Keratinocyte (primary cell): ENCODE measurements around the gene KIF21B. TPM values are rescaled to one million over a fixed set of nuclear protein-coding genes. Genes with fewer than 3 reads are reported as not detected.

Source experiments
- DNase-seq: peaks from one replicate; pipeline ENCODE4 v3.0.0-alpha.2; 2011; ENCODE audit warnings: low read depth, missing footprints, low spot score
- FAIRE-seq: peaks from 2 replicates; lab custom pipeline; 2011; peaks lifted over from hg19 to GRCh38; lab: Jason Lieb, UNC
- H2AFZ ChIP-seq: 2 replicates; pipeline ENCODE4 v1.6.0; 2012; ENCODE audit warnings: low read length, control low read depth, inconsistent platforms; ENCODE audit not compliant: control insufficient read depth
- H3K27ac ChIP-seq: 2 replicates; pipeline ENCODE4 v1.5.1; 2011; ENCODE audit warnings: low read length; ENCODE audit not compliant: control insufficient read depth, insufficient read depth
- H3K27me3 ChIP-seq: 3 replicates; pipeline ENCODE4 v1.6.0; 2011; ENCODE audit warnings: low read length; ENCODE audit not compliant: control insufficient read depth, insufficient read depth; ENCODE audit errors: extremely low read depth
- H3K36me3 ChIP-seq, 2 experiments: 2 replicates in 1 of 2; 3 replicates in 1 of 2; pipeline ENCODE4 v1.5.1; 2011; ENCODE audit warnings: low read length in 2 of 2, mild to moderate bottlenecking in 1 of 2; ENCODE audit not compliant: control insufficient read depth in 2 of 2, insufficient read depth in 2 of 2; ENCODE audit errors: extremely low read depth in 1 of 2
- H3K4me1 ChIP-seq: 3 replicates; pipeline ENCODE4 v1.5.1; 2011; ENCODE audit warnings: low read length; ENCODE audit not compliant: control insufficient read depth, insufficient read depth; ENCODE audit errors: extremely low read depth
- H3K4me2 ChIP-seq: 3 replicates; pipeline ENCODE4 v1.6.0; 2011; ENCODE audit warnings: low read depth, low read length; ENCODE audit not compliant: control insufficient read depth, insufficient read depth; ENCODE audit errors: extremely low read depth
- H3K4me3 ChIP-seq, 3 experiments: fragments of 200-600 bp in 1 of 3; sonication (generic) in 1 of 3; 2 replicates in 2 of 3; 3 replicates in 1 of 3; pipeline ENCODE4 v1.5.1; 2011 to 2016; ENCODE audit warnings: low read length in 3 of 3, mild to moderate bottlenecking in 3 of 3, control low read depth in 2 of 3, inconsistent platforms in 1 of 3, low read depth in 1 of 3, mixed read lengths in 1 of 3, mixed run types in 1 of 3, moderate library complexity in 1 of 3; ENCODE audit not compliant: control insufficient read depth in 2 of 3, insufficient read depth in 2 of 3; ENCODE audit errors: extremely low read depth in 1 of 3
- H3K79me2 ChIP-seq: 2 replicates; pipeline ENCODE4 v1.6.0; 2012; ENCODE audit warnings: low read length; ENCODE audit not compliant: control insufficient read depth, insufficient read depth
- H3K9ac ChIP-seq: 3 replicates; pipeline ENCODE4 v1.6.0; 2011; ENCODE audit warnings: low read length; ENCODE audit not compliant: control insufficient read depth, insufficient read depth; ENCODE audit errors: extremely low read depth
- H3K9me1 ChIP-seq: 3 replicates; pipeline ENCODE4 v1.6.0; 2011; ENCODE audit warnings: low read length; ENCODE audit not compliant: control insufficient read depth, insufficient read depth; ENCODE audit errors: extremely low read depth
- H3K9me3 ChIP-seq: 2 replicates; pipeline ENCODE4 v1.5.1; 2012; ENCODE audit warnings: low read depth, low read length; ENCODE audit not compliant: control insufficient read depth
- H4K20me1 ChIP-seq: 3 replicates; pipeline ENCODE4 v1.6.0; 2011; ENCODE audit warnings: low read length; ENCODE audit not compliant: control insufficient read depth, insufficient read depth; ENCODE audit errors: extremely low read depth
- CTCF ChIP-seq, 3 experiments: IDR thresholded peaks in 1 of 3; conservative IDR thresholded peaks in 1 of 3; optimal IDR thresholded peaks in 1 of 3; 2 replicates in 2 of 3; 3 replicates in 1 of 3; pipeline versions ENCODE3 to v1.5.1; 2011; ENCODE audit warnings: low read length in 3 of 3, mild to moderate bottlenecking in 3 of 3, moderate library complexity in 2 of 3, control low read depth in 1 of 3, inconsistent platforms in 1 of 3; ENCODE audit not compliant: insufficient read depth in 2 of 3; ENCODE audit errors: extremely low read depth in 1 of 3
- EZH2 ChIP-seq: IDR thresholded peaks from one replicate; pipeline ENCODE4 v1.6.1; 2012; ENCODE audit warnings: inconsistent platforms, mild to moderate bottlenecking, low read length, moderate library complexity
- dilution Hi-C: fragments of 300-500 bp; cut with MboI; formaldehyde crosslinking; loops from one replicate; pipeline ENCODE4 v1.7.0; 2020; ENCODE audit warnings: low sequenced_read_pairs; ENCODE audit not compliant: extremely low pct_ligation_motif_present
- polyA plus RNA-seq, 5 experiments: library from polyadenylated mRNA; depleted of rRNA in 3 of 5; stranded (reverse) in 3 of 5; stranded (forward) in 1 of 5; unstranded in 1 of 5; fragments of >200 nt; gene quantifications; 1 replicate in 1 of 5; 2 replicates in 3 of 5; 3 replicates in 1 of 5; pipeline versions ENCODE4 v1.2.1 to v1.2.3, GENCODE V29; 2011 to 2012; ENCODE audit warnings: missing spikeins in 2 of 5, low read depth in 1 of 5, low replicate concordance in 1 of 5

KIF21B gene
- polyA plus RNA-seq, 1 donor (not counting 4 experiments of a cell fraction or from before 2014, with no cell fraction given): 0.17 TPM

DNA sequence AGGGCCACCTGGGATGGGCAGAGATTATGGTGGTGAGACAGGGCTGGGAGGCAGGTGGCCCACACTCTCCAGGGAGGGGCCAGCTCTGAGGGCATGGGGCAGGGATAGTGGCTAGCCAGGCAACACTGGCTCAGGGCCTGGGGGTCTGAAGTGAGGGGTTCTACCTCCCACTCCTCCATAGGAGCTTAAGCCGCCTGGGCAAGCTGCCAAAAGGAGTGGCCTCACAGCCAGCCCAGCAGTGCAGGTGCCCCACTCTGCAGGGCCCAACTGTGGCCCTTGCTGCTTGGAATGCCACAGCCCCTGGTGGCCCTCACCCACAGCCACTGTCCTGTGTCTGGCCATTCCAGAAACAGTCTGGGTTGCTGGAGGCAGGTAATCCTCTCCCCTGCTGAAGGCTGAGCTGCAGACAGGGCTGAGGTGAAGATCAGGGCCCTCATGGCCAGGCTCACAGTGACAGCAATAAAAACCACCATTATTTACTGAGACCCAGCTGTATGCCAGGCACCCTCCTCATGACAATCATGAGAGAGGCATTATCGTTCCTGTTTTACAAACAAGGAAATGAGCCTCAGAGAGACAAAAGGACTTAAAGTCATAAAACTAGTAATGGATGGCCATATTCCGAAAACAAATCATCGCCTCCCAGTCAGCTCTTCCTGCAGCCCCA, 31.0 kb downstream of the KIF21B start:
- dilution Hi-C loops: no loop called here
- no peaks in the 10 kb centered on the region for H3K9me3 ChIP-seq
- no peak overlapping the region for H3K9ac ChIP-seq

DNA sequence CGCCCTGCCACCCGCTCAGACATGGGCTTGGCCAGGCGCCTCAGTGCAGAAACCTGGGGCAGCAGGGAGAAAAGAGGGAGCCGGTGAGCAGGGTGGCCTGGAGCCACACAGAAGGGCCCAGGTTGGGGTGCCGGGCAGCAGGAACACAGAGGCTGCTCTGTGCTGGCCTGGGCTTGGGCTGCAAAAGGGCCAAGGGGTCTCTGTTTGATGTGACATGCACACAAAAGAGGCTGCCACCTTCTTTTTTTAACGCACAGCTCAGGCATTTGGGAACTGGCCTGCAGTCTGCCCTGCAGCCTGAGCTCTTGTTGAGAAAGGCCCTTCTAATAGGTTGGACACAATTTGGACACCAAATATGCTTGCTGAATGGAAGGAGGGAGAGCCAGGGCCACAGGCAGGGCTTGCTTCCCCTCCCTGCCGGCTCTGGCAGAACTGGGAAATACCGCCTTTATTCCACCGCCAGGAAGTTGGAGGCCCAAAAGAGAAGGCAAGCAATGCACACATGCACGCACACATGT, 32.4 kb downstream of the KIF21B start:
- H3K27ac ChIP-seq: no peak overlapping the region
- FAIRE-seq: no peak
- H3K4me2 ChIP-seq: no peak overlapping the region
- no peak overlapping the region for H3K4me3 ChIP-seq
- H3K79me2 ChIP-seq: no peaks in the 10 kb centered on the region
- dilution Hi-C loops: no loop called here
- no peaks in the 10 kb centered on the region for H3K9me3 ChIP-seq
- TF ChIP-seq EZH2 (no peak), CTCF (optimal IDR thresholded peaks at IDR 0.05 in 1 of 3, IDR thresholded peaks at IDR 0.05 in 1 of 3, conservative IDR thresholded peaks at IDR 0.05 in 1 of 3; ENCODE audit: extremely low read depth in 1 of 3, insufficient read depth in 2 of 3, low read length in 3 of 3) (no peak)
- H3K9me1 ChIP-seq: no peaks in the 10 kb centered on the region
- H3K36me3 ChIP-seq: no peaks in the 10 kb centered on the region
- no peaks in the 10 kb centered on the region for H3K27me3 ChIP-seq
- no peaks in the 10 kb centered on the region for H4K20me1 ChIP-seq
- no peak for DNase-seq
- no peaks in the 10 kb centered on the region for H3K4me1 ChIP-seq
- H2AFZ ChIP-seq: no peak overlapping the region
- no peak overlapping the region for H3K9ac ChIP-seq

More for the DNA sequence above, 31.0 kb downstream of the KIF21B start:
- no peaks in the 10 kb centered on the region for H3K4me1 ChIP-seq
- FAIRE-seq: no peak
- H3K79me2 ChIP-seq: no peaks in the 10 kb centered on the region
- H3K27me3 ChIP-seq: no peaks in the 10 kb centered on the region
- no peak overlapping the region for H3K4me3 ChIP-seq
- DNase-seq: no peak
- no peak overlapping the region for H2AFZ ChIP-seq
- no peak overlapping the region for H3K27ac ChIP-seq
- H3K4me2 ChIP-seq: no peak overlapping the region
- H3K9me1 ChIP-seq: no peaks in the 10 kb centered on the region
- no peaks in the 10 kb centered on the region for H3K36me3 ChIP-seq
- TF ChIP-seq EZH2: no peak
- no peak for TF ChIP-seq CTCF (optimal IDR thresholded peaks at IDR 0.05 in 1 of 3, IDR thresholded peaks at IDR 0.05 in 1 of 3, conservative IDR thresholded peaks at IDR 0.05 in 1 of 3; ENCODE audit: extremely low read depth in 1 of 3, insufficient read depth in 2 of 3, low read length in 3 of 3)
- H4K20me1 ChIP-seq: no peaks in the 10 kb centered on the region
